Measurements from ENCODE around the gene YPEL1. TPM values are rescaled to one million over a fixed set of nuclear protein-coding genes. Genes with fewer than 3 reads are reported as not detected.
A peak's percentile ranks its signal among the peaks of the same experiment; 100 is the strongest.
"Not testable (repeated sequence)": the region's sequence is repeated elsewhere in the genome, so short reads cannot be mapped to it uniquely, and the experiment has no call there.

YPEL1 gene
- total and polyA plus RNA-seq, 8 donors: 2.4 to 20.9 (median 18.3) TPM

DNA sequence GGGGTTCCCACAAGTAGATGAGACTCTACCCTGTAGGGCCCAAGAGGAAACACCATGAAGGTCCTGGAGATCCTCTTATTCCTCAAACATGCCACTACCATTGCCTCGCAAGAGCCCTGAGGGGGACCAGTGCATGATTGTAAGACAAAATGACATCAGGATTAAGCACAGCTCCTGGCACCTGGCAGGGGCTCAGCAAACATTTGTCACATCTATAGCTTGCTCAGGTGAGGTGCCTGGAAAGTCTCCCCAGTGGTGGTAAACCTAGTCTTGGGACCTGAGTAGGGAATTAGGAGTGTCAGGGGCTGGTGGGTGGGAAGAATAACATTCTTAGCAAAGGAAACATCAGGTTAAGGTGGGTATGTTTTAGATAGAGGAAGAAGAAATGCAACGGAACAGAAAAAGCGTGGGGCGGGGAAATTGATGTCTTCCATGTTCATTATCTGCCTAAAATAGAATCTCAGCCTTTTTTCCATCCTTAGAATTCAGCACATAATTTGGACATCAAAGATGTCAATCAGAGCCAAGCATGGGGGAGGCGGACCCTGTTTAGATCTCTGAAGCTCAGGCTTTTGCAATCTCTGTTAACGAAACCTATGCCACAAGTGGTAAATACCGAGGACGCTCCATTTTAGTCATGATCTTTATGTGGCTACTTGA is 924 bp downstream of the YPEL1 start:
- H3K36me3 ChIP-seq: no peaks in the 10 kb centered on the region
- TF ChIP-seq, protein P1, sequence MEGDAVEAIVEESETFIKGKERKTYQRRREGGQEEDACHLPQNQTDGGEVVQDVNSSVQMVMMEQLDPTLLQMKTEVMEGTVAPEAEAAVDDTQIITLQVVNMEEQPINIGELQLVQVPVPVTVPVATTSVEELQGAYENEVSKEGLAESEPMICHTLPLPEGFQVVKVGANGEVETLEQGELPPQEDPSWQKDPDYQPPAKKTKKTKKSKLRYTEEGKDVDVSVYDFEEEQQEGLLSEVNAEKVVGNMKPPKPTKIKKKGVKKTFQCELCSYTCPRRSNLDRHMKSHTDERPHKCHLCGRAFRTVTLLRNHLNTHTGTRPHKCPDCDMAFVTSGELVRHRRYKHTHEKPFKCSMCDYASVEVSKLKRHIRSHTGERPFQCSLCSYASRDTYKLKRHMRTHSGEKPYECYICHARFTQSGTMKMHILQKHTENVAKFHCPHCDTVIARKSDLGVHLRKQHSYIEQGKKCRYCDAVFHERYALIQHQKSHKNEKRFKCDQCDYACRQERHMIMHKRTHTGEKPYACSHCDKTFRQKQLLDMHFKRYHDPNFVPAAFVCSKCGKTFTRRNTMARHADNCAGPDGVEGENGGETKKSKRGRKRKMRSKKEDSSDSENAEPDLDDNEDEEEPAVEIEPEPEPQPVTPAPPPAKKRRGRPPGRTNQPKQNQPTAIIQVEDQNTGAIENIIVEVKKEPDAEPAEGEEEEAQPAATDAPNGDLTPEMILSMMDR (IDR thresholded peaks at IDR 0.05): no peak
- H3K4me1 ChIP-seq: peaks cover 0 to 16% of the 10 kb centered on the region in 2 donors
- no peaks in the 10 kb centered on the region for H3K9me3 ChIP-seq
- no peaks in the 10 kb centered on the region for H3K27me3 ChIP-seq
- DNase-seq (peak in 1 of 4 donors; percentile 15), ATAC-seq (no peak)
- H3K27ac ChIP-seq: peak overlapping the region in 1 of 2 donors; percentile 78
- H3K4me3 ChIP-seq: peak overlapping the region; percentile 46 to 56
- intact Hi-C loops (cut with DNase I): no loop called here

DNA sequence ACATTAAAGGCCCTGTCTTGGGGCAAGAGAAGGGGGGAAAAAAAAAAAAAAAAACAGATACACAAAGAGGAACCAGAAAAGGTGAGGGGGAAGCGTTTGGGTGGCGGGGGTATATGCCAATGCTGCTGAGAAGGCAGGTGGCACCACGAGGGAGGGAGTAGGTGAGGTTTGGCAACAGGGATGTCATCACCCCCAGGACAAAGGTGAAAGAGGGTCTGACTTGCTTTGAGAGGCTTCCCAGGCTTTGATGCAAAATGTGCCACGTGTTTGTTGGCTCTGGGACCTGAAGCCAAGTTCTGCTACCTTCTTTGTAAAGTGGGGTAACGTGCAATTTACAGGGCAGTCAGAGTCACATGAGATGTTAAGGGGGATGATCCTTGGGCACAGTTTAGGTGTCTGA is 4.1 kb downstream of the YPEL1 start:
- H3K9me3 ChIP-seq: no peaks in the 10 kb centered on the region
- no peaks in the 10 kb centered on the region for H3K36me3 ChIP-seq
- H3K4me3 ChIP-seq: no peak overlapping the region
- H3K27ac ChIP-seq: no peak overlapping the region
- H3K4me1 ChIP-seq: peaks cover 0 to 14% of the 10 kb centered on the region in 2 donors
- intact Hi-C loops (cut with DNase I): no loop called here
- ATAC-seq: no peak
- no peaks in the 10 kb centered on the region for H3K27me3 ChIP-seq
- DNase-seq: no peak
- TF ChIP-seq, protein P1 (IDR thresholded peaks at IDR 0.05): no peak

DNA sequence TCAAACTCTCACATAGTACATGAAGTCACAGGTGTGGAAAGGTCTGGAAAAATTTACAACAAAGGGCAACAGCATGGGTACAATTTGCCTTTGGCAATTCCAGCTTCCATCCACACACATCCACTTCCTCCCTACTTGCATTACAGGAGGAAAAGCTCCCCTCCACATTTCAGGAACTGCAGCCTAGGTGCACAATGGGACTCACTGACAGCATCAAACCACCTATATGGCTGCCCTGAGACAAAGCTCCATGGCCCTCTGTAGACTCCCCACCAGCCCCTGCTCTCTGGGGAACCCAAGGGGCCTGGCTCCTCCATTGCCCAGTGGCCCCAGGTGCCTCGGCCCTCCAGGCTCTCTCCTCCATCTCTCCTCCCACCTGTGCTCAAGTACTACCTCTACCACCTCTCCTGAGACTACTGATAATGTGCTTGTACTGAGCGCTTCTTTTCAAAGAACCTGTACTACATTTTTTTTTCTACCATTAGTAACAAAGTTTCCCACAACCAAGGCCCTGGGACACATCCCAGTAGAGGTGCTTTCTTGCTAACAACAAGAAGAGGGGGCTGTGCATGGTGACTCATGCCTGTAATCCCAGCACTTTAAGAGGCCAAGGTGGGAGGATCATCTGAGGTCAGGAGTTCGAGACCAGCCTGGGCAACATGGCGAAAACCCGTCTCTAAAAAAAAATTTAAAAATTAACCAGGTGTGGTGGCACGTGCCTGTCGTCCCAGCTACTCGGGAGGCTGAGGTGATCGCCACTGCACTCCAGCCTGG is 4.9 kb downstream of the YPEL1 start:
- TF ChIP-seq, protein P1 (IDR thresholded peaks at IDR 0.05): no peak
- no peak for DNase-seq
- Histone ChIP-seq H3K27ac (no peak overlapping the region), H3K36me3 (no peaks in the 10 kb centered on the region), H3K9me3 (no peaks in the 10 kb centered on the region), H3K4me3 (no peak overlapping the region), H3K4me1 (peaks cover 0 to 9% of the 10 kb centered on the region in 2 donors), H3K27me3 (no peaks in the 10 kb centered on the region)
- ATAC-seq: no peak
- intact Hi-C loops (cut with DNase I): no loop called here

DNA sequence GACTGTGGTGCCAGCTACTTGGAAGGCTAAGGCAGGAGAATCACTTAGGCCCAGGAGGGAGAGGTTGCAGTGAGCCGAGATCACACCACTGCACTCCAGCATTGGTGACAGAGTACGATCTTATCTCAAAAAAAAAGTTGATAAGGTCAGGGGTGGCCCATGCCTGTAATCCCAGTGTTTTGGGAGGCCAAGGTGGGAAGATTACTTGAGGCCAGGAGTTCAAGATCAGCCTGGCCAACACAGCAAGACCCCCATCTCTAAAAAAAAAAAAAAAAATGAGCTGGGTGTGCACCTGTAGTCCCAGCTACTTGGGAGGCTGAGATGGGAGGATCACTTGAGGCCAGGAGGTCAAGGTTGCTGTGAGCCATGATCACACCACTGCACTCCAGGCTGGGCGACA is 6.4 kb downstream of the YPEL1 start:
- ATAC-seq; H3K27me3 ChIP-seq; H3K4me3 ChIP-seq; H3K27ac ChIP-seq; H3K36me3 ChIP-seq; DNase-seq; H3K4me1 ChIP-seq; intact Hi-C loops (cut with DNase I); H3K9me3 ChIP-seq: not testable (repeated sequence)

DNA sequence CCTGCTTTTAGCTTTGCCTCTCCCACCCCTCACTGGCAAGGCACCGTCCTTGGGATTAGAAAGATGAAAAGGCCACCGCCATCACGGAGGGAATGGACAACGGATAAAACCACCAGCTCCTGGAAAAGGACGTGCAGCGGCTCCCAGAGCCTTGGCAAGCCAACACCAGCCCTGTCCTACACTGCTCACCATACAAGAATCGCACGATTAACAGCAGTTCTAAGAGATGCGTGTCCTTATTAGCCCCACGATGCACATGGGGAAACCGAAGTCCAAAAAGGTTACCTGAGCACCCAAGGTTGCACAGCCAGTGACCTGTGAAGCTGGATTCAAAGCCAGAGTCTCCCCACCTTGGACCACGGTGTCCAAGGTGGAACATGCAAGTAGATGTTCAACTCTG is 7.3 kb downstream of the YPEL1 start:
- Histone ChIP-seq H3K27me3 (no peaks in the 10 kb centered on the region), H3K36me3 (no peaks in the 10 kb centered on the region), H3K27ac (no peak overlapping the region), H3K9me3 (no peaks in the 10 kb centered on the region), H3K4me1 (no peaks in the 10 kb centered on the region), H3K4me3 (no peak overlapping the region)
- TF ChIP-seq, protein P1 (IDR thresholded peaks at IDR 0.05): no peak
- intact Hi-C loops (cut with DNase I): no loop called here
- DNase-seq (no peak), ATAC-seq (no peak)

Data from left lung (tissue), 10 donors.